ENCODE measurements around the gene FIGN.

The FIGN gene

DNA sequence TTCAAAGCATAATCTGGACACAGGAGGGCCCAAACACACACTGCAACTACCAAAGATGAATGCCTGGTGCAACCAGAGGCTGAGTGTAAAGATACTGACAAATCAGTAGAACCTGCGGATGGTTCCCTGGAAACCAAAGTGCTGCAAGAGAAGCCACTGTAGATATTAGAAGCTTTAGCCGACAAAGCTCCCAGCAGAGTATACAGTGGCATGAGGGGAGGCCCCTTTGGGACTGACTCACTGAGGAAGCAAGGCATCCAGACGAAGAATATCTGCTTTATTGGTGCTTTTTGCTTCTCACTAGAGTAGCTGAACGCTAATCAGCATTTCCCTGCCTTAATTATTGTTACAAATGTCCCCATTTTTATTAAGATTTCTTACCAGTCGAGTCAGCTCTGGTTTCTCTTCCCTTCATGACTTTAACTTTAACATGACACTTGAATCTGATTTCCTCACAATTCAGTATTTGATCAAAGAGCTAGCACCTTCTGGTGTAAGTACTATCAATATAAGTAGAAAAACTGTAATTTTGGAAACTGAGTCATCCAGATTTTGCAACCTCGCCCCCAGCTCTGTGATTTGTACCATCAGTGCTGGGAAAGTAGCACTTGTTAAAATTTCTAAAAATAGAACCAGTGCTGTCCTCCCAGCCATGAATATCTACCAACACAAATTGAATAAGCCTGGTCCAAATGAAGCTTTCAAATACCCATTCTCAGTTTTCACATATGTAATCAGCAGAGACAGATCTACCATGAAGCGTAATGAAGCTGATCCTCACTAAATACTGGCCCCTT is 34.2 kb downstream of the FIGN start:
- no peak for DNase-seq (ENCODE audit: low read depth)
- H3K4me3 ChIP-seq (ENCODE audit: low read depth, low read length) = no peak overlapping the region
- TF ChIP-seq, protein P1, sequence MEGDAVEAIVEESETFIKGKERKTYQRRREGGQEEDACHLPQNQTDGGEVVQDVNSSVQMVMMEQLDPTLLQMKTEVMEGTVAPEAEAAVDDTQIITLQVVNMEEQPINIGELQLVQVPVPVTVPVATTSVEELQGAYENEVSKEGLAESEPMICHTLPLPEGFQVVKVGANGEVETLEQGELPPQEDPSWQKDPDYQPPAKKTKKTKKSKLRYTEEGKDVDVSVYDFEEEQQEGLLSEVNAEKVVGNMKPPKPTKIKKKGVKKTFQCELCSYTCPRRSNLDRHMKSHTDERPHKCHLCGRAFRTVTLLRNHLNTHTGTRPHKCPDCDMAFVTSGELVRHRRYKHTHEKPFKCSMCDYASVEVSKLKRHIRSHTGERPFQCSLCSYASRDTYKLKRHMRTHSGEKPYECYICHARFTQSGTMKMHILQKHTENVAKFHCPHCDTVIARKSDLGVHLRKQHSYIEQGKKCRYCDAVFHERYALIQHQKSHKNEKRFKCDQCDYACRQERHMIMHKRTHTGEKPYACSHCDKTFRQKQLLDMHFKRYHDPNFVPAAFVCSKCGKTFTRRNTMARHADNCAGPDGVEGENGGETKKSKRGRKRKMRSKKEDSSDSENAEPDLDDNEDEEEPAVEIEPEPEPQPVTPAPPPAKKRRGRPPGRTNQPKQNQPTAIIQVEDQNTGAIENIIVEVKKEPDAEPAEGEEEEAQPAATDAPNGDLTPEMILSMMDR (IDR thresholded peaks at IDR 0.05; ENCODE audit: control insufficient read depth, extremely low read depth, insufficient read depth) = no peak

DNA sequence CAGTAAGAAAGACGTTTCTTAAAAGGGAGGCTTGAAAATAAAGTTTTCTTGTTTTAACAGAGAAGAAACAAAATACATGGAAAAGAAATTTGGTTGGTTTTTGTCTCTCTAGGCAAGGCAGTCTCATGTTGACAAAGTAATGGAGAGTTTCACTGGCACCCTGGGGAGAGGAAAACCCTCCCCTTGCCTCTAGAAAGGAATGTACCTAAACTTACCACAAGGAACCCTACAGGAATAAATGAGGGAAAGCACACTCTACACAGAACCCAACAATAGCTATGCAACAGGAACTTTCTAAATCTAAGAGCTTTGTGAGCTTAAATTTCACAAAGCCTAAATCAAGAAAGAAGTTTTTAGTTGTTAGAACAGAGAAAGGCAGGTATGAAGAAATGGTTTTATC is 37.0 kb downstream of the FIGN start:
- no peak for DNase-seq (ENCODE audit: low read depth)

DNA sequence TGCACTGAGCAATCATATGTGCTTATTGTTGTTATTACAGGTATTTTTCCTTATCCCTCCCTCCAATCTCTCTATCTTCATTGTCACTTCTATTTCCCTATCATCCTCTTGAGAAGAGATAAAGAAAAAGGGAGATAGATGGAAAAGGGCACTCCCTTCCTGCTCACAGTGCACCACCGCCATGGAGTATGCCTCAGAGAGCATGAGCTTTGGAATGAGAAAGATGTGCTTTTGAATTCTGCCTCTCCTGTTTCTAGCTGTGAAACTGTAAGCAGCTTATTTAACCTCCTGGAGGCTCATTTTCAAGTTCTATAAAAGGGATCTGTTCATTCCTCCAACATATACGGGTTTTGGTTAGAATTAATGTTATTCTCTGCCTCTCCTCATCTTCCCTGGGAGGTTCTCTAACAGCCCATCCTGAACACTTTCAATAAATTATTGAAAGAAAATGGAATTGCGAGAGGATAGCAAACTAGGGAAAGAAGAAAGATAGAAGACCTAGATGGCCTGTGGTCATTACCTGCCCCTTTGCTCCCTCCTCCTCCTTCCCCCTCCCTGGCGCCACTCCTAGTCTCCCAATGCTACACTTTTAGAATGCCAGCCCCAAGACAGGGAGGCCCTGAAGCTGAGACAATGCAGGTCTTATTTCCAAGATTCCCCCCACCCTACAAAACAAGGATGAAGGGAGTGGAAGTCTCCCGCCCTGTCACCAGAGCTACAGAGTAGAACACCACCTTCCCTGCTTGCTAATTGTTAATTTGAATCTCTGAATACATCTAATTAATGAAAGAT is 37.8 kb downstream of the FIGN start:
- DNase-seq (ENCODE audit: low read depth) = no peak
- no peak overlapping the region for H3K4me3 ChIP-seq (ENCODE audit: low read depth, low read length)
- TF ChIP-seq, protein P1 (IDR thresholded peaks at IDR 0.05; ENCODE audit: control insufficient read depth, extremely low read depth, insufficient read depth) = no peak

More for the DNA sequence above, 37.0 kb downstream of the FIGN start:
- H3K4me3 ChIP-seq (ENCODE audit: low read depth, low read length) = no peak overlapping the region
- TF ChIP-seq, protein P1 (IDR thresholded peaks at IDR 0.05; ENCODE audit: control insufficient read depth, extremely low read depth, insufficient read depth) = no peak

DNA sequence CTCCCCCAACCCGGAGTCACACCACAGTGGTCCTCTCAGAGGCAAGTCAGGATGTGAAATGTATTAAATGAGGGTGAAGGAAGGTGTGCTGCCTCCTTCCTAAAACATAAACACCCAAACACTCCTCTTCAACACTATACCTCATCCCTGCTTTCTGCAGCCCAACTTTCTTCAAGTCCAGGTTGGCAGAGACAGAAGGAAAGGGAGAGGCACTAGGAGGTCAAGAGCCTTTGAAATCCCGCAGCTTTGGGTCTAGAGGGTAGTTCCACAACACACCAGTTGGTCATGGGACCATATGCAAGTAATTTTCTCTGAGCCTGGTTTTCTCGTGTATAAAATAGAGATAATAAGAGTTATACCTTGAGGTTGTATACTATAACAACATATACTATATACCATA is 38.4 kb downstream of the FIGN start:
- DNase-seq (ENCODE audit: low read depth) = no peak
- no peak overlapping the region for H3K4me3 ChIP-seq (ENCODE audit: low read depth, low read length)
- TF ChIP-seq, protein P1 (IDR thresholded peaks at IDR 0.05; ENCODE audit: control insufficient read depth, extremely low read depth, insufficient read depth) = no peak

DNA sequence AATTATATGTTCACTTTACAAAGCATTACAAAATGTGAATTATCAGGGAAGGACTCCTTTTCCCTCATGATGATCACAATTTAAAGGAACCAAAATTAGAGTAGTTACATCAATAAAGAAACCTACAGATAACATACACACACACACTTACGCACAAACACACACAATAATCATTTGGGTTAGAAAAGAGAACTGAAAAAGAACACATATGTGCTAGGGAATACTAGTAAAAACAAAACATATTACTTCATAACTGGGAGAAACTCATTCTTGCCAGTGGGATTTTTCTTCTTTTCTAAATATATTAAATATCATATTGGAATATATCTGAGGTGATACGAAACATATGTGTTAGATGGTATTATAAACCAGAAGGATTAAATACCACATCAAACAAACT is 42.3 kb downstream of the FIGN start:
- no peak for DNase-seq (ENCODE audit: low read depth)
- TF ChIP-seq, protein P1 (IDR thresholded peaks at IDR 0.05; ENCODE audit: control insufficient read depth, extremely low read depth, insufficient read depth) = no peak
- no peak overlapping the region for H3K4me3 ChIP-seq (ENCODE audit: low read depth, low read length)

DNA sequence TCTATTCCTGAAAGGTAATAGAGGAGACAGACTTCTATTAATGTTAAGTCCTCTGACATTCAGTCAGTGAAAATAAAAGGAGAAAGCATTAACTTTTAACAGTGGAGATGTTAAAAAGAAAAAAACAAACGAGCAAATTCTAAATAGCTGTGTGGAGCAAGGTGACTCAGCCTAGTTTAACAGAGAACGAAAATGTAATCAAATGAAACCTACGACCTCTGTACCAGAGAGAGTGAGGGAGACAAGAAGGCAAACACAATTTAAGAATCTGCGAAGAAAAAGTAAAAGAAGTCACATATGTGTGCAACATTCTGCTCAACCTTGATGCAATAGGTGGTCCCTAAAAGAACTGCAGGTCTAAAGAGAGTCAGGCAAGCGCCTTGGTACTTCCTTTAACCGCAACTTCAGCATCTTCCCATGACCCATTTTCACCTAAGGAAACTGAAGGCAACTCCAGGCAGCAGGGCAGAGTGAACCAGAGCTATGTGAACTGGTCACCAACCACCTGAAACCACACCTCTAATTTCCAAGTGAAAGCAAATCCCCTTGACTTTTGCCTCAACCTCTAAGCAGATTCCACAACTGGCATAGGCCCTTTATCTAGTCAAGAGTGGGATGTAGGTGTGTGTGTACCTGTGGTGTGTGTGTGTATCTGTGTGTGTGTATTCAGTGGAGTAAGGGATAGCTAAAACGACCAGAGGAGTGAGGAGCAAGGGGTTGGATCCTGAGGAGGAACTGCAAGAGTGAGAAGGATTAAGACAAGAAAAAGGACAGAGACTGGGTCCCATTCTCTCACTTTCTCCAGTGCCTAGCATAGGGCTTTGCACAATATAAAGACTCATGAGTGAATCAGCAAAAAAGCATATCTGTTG is 43.0 kb downstream of the FIGN start:
- no peak for DNase-seq (ENCODE audit: low read depth)

More for the DNA sequence above, 43.0 kb downstream of the FIGN start:
- no peak overlapping the region for H3K4me3 ChIP-seq (ENCODE audit: low read depth, low read length)
- TF ChIP-seq, protein P1 (IDR thresholded peaks at IDR 0.05; ENCODE audit: control insufficient read depth, extremely low read depth, insufficient read depth) = no peak

Measured in LNCaP clone FGC (cell line).